Measurements from ENCODE around the gene TP53AIP1. TPM values are rescaled to one million over a fixed set of nuclear protein-coding genes. Genes with fewer than 3 reads are reported as not detected.

The TP53AIP1 gene
- total RNA-seq, 1 donor = not detected

DNA sequence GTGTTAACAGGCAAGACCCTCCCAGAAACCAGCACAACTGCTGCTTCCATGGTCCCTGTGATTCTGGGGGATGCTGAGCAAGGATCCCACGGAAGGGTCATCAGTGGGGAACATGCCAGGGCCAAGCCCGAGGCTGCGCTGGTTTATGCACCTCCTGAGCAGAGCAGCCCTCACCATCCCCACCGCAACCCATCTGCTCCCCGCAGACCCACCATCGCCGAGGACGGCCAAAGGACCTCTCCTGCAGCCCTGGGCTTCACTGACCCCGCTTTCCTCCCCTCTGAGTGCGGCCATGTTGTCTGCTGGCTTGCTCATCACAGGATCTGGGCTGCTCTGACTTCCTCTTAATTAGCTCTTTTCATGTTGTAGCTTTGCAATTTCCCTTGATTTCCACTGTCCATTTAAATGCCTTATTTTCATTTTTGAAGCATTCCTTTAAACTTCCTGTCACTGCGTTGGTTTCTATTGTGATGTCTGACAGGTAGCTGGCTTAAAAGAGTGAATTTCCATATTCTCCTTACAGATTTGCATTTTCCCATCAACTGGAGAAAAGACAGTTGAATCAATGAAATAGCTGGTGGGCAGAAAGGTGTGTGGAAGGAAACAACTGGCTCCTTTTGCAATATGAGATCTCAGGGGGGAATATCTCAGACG lies 14.9 kb downstream of the TP53AIP1 start:
- no peak overlapping the region for H3K4me3 ChIP-seq (ENCODE audit: low read depth, low read length)

DNA sequence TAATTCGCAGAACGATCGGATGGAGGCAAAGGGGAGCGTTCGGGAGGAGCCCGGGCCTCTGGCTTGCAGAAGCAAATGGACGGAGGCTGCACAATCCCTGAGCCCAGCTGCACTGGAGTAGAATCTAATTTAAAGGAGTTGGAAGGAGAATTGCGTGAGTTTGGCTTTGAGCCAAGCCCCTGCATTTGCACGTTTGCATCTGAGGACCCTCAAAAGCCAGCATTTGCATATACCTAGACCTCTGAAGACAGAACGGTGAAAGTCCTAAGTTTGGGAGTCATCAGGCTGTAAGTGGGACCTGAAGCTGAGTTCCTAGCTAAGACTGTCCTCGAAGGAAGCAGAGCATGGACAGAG lies 15.6 kb downstream of the TP53AIP1 start:
- DNase-seq (ENCODE audit: low read depth) = no peak
- TF ChIP-seq, protein P1, sequence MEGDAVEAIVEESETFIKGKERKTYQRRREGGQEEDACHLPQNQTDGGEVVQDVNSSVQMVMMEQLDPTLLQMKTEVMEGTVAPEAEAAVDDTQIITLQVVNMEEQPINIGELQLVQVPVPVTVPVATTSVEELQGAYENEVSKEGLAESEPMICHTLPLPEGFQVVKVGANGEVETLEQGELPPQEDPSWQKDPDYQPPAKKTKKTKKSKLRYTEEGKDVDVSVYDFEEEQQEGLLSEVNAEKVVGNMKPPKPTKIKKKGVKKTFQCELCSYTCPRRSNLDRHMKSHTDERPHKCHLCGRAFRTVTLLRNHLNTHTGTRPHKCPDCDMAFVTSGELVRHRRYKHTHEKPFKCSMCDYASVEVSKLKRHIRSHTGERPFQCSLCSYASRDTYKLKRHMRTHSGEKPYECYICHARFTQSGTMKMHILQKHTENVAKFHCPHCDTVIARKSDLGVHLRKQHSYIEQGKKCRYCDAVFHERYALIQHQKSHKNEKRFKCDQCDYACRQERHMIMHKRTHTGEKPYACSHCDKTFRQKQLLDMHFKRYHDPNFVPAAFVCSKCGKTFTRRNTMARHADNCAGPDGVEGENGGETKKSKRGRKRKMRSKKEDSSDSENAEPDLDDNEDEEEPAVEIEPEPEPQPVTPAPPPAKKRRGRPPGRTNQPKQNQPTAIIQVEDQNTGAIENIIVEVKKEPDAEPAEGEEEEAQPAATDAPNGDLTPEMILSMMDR (IDR thresholded peaks at IDR 0.05; ENCODE audit: insufficient read depth, low read depth, low read length) = no peak
- no peak overlapping the region for H3K4me3 ChIP-seq (ENCODE audit: low read depth, low read length)

More for the DNA sequence above, 14.9 kb downstream of the TP53AIP1 start:
- no peak for DNase-seq (ENCODE audit: low read depth)
- TF ChIP-seq, protein P1 (IDR thresholded peaks at IDR 0.05; ENCODE audit: insufficient read depth, low read depth, low read length) = no peak

DNA sequence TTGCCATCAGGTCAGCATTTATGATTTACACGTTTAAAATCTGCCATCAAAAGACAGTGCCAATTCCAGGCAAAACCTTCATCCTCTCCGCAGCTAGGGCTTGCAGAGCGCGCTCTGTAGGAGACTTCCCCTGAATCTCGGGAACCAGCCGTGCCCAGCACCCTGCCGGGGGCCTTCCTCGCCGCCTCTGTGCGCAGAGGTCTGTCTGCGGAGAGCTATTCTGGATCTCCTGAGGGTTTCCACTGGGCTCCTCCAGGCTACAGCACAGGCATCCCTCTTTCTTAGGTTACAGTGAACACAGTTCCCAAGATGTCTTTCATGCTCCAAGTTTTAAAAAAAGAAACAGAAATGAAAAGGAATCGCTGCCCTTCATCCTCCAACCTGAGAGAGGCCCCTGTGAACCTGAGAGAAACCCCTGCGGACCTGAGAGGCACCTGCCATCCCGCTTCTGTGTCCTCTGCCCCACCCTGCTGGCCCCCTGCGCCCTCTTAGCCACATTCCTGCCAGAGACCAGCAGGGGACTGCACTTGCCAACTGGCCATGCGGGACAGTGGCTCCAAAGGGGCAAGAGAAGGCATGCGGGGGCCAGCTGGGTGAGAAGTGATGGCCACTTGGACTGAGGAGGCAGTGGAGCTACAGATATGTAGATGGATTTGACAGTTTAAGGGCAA lies 16.1 kb downstream of the TP53AIP1 start:
- no peak overlapping the region for H3K4me3 ChIP-seq (ENCODE audit: low read depth, low read length)
- TF ChIP-seq, protein P1 (IDR thresholded peaks at IDR 0.05; ENCODE audit: insufficient read depth, low read depth, low read length) = no peak
- no peak for DNase-seq (ENCODE audit: low read depth)

DNA sequence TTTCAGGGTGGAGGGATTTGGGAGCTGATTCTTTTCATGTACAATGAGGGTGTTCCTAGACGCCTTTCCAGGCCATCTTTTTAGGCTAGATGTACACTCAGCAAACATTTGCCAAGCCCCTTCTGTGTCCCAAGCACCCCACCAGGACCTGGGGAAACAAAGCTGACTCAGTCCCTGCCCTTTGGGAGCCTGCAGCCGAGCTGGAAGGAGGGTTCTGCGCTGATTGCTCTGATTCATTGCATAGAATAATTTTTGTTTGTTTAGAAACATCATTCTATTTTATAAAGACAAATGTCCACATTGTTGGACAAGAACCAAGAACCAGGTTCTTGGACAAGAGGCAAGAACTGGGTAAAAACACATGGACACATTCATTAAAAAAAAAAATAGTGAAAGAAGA lies 16.7 kb downstream of the TP53AIP1 start:
- TF ChIP-seq, protein P1 (IDR thresholded peaks at IDR 0.05; ENCODE audit: insufficient read depth, low read depth, low read length) = no peak
- no peak overlapping the region for H3K4me3 ChIP-seq (ENCODE audit: low read depth, low read length)
- DNase-seq (ENCODE audit: low read depth) = no peak

DNA sequence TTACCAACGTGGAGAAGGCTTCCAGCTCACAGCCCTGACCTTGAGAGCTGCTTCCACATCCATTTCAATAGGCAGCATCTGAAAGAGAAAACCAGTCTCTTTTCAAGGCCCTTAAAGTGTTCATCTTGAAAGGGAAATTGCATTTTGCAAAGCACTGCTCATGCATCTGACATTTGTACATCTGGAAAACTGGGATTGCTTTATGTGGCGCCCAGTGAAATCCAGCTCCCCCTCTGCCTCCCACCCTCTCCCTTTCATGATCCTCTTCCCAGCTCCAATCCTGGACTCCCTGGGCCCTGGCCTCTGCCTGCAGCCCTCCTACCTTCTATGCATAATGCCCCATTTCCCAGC lies 17.4 kb downstream of the TP53AIP1 start:
- no peak for DNase-seq (ENCODE audit: low read depth)
- TF ChIP-seq, protein P1 (IDR thresholded peaks at IDR 0.05; ENCODE audit: insufficient read depth, low read depth, low read length) = no peak
- no peak overlapping the region for H3K4me3 ChIP-seq (ENCODE audit: low read depth, low read length)

DNA sequence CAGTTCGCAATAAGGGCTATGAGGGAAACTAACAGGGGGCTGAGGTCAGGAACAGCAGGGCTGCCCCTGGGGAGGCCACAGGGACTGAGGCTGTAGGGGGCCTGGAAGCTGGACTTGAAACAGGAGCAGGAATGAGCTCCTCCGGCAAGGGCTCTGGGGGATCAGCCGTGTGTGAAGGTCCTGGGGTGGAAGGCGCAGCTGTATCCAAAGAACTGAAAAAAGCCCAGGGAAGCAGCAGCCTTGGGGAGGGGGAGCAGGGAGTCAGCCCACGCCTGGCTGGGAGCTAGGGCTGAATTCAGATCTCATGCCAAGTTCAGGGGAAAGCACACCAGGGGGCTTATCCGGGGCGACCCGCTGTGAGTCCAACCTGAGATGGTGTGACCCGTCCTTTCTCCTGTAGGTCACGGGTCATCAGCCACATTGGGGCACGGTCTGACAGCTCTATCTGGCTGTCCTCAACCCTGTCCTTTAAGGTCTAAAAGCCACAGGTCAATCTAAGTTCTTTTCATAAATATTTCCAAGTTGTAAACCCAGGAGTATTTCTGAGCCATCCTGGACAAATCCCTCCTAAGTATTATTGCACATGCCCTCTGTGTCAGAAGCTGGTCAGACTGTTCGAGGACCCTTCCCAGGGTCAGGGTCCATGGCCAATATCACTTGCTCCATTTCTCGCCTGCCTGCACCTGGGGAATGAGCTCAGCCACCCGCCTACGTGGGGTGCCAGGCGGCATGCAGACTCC lies 18.0 kb downstream of the TP53AIP1 start:
- TF ChIP-seq, protein P1 (IDR thresholded peaks at IDR 0.05; ENCODE audit: insufficient read depth, low read depth, low read length) = no peak
- DNase-seq (ENCODE audit: low read depth) = no peak

More for the DNA sequence above, 18.0 kb downstream of the TP53AIP1 start:
- H3K4me3 ChIP-seq (ENCODE audit: low read depth, low read length) = no peak overlapping the region

Data from fibroblast of villous mesenchyme (primary cell).